ENCODE results near the gene ZFAND6.

GRCh38 chr15:80109388-80109787 lies 49.9 kb downstream of the ZFAND6 start:
- no peak for TF ChIP-seq CTCF (IDR thresholded peaks at IDR 0.05)
- TF ChIP-seq POLR2A (IDR thresholded peaks at IDR 0.05) = no peak

Measured in Peyer's patch (tissue), 4 donors.